ENCODE results near the gene RAP2C. TPM values are rescaled to one million over a fixed set of nuclear protein-coding genes. Genes with fewer than 3 reads are reported as not detected.

Gene RAP2C
- polyA plus RNA-seq, 1 donor (not counting 4 experiments of a cell fraction or from before 2014, with no cell fraction given): 15.1 TPM

DNA sequence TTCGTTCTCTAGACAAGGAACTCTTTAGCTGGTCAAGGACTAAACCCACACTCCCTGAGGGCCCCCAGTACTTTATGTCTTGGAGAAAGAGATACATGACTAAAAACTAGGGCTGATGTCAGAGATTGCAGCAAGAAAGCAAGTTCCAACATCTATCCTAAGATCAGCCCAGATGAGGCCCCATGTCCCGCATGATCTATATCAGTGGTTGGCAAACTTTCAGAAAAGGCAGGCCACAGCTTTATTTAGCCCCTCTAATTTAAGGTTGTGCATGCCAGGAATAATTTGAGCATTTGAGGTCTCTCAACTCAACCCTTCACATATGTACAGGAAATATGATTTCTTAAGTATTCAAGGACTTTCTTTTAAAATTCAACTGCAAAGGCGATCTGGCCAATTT lies 47.4 kb downstream of the RAP2C start:
- dilution Hi-C loops (cut with MboI; ENCODE audit: extremely low pct_ligation_motif_present, low sequenced_read_pairs): no loop called here
- TF ChIP-seq, protein P1, sequence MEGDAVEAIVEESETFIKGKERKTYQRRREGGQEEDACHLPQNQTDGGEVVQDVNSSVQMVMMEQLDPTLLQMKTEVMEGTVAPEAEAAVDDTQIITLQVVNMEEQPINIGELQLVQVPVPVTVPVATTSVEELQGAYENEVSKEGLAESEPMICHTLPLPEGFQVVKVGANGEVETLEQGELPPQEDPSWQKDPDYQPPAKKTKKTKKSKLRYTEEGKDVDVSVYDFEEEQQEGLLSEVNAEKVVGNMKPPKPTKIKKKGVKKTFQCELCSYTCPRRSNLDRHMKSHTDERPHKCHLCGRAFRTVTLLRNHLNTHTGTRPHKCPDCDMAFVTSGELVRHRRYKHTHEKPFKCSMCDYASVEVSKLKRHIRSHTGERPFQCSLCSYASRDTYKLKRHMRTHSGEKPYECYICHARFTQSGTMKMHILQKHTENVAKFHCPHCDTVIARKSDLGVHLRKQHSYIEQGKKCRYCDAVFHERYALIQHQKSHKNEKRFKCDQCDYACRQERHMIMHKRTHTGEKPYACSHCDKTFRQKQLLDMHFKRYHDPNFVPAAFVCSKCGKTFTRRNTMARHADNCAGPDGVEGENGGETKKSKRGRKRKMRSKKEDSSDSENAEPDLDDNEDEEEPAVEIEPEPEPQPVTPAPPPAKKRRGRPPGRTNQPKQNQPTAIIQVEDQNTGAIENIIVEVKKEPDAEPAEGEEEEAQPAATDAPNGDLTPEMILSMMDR (optimal IDR thresholded peaks at IDR 0.05 in 1 of 3, IDR thresholded peaks at IDR 0.05 in 1 of 3, conservative IDR thresholded peaks at IDR 0.05 in 1 of 3; ENCODE audit: extremely low read depth in 1 of 3, insufficient read depth in 2 of 3, low read length in 3 of 3): no peak
- TF ChIP-seq EZH2 (IDR thresholded peaks at IDR 0.05; ENCODE audit: low read length): no peak
- Histone ChIP-seq H3K79me2 (ENCODE audit: control insufficient read depth, insufficient read depth, low read length) (no peaks in the 10 kb centered on the region), H3K4me3 (ENCODE audit: control insufficient read depth in 2 of 3, extremely low read depth in 1 of 3, insufficient read depth in 2 of 3, low read depth in 1 of 3, low read length in 3 of 3) (no peak overlapping the region), H3K9me3 (ENCODE audit: control insufficient read depth, low read depth, low read length) (no peaks in the 10 kb centered on the region), H3K27ac (ENCODE audit: control insufficient read depth, insufficient read depth, low read length) (no peak overlapping the region), H3K4me2 (ENCODE audit: control insufficient read depth, extremely low read depth, insufficient read depth, low read depth, low read length) (no peak overlapping the region), H3K27me3 (ENCODE audit: control insufficient read depth, extremely low read depth, insufficient read depth, low read length) (no peaks in the 10 kb centered on the region), H3K36me3 (ENCODE audit: control insufficient read depth in 2 of 2, extremely low read depth in 1 of 2, insufficient read depth in 2 of 2, low read length in 2 of 2) (no peaks in the 10 kb centered on the region), H3K9ac (ENCODE audit: control insufficient read depth, extremely low read depth, insufficient read depth, low read length) (no peak overlapping the region), H4K20me1 (ENCODE audit: control insufficient read depth, extremely low read depth, insufficient read depth, low read length) (no peaks in the 10 kb centered on the region), H2AFZ (ENCODE audit: control insufficient read depth, low read length) (no peak overlapping the region), H3K4me1 (ENCODE audit: control insufficient read depth, extremely low read depth, insufficient read depth, low read length) (no peaks in the 10 kb centered on the region), H3K9me1 (ENCODE audit: control insufficient read depth, extremely low read depth, insufficient read depth, low read length) (no peaks in the 10 kb centered on the region)
- DNase-seq (ENCODE audit: low read depth, low spot score): no peak
- FAIRE-seq: no peak

DNA sequence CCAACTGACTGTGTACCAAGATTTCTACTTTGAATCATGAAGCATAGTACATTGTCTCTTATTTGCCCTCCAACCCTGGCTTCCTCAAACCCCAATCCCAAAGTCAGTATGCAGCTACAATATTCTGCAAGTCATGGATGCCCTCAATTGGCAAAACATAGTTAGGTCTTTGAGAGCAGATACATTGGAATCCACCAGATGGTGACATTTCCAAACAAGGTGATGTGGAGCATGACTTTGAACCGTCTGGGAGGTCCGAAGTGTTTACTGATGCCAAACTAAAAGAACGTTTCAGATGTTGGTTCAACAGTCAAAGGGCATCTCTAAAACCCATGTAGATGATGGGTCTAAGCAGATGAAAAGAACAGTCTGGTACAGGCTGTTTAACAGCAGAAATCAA lies 47.8 kb downstream of the RAP2C start:
- Histone ChIP-seq H3K27ac (ENCODE audit: control insufficient read depth, insufficient read depth, low read length) (no peak overlapping the region), H3K4me3 (ENCODE audit: control insufficient read depth in 2 of 3, extremely low read depth in 1 of 3, insufficient read depth in 2 of 3, low read depth in 1 of 3, low read length in 3 of 3) (no peak overlapping the region), H3K27me3 (ENCODE audit: control insufficient read depth, extremely low read depth, insufficient read depth, low read length) (no peaks in the 10 kb centered on the region), H2AFZ (ENCODE audit: control insufficient read depth, low read length) (no peak overlapping the region), H3K9me1 (ENCODE audit: control insufficient read depth, extremely low read depth, insufficient read depth, low read length) (no peaks in the 10 kb centered on the region), H3K36me3 (ENCODE audit: control insufficient read depth in 2 of 2, extremely low read depth in 1 of 2, insufficient read depth in 2 of 2, low read length in 2 of 2) (no peaks in the 10 kb centered on the region), H3K9me3 (ENCODE audit: control insufficient read depth, low read depth, low read length) (no peaks in the 10 kb centered on the region), H3K79me2 (ENCODE audit: control insufficient read depth, insufficient read depth, low read length) (no peaks in the 10 kb centered on the region), H3K9ac (ENCODE audit: control insufficient read depth, extremely low read depth, insufficient read depth, low read length) (no peak overlapping the region), H3K4me1 (ENCODE audit: control insufficient read depth, extremely low read depth, insufficient read depth, low read length) (no peaks in the 10 kb centered on the region), H4K20me1 (ENCODE audit: control insufficient read depth, extremely low read depth, insufficient read depth, low read length) (no peaks in the 10 kb centered on the region), H3K4me2 (ENCODE audit: control insufficient read depth, extremely low read depth, insufficient read depth, low read depth, low read length) (no peak overlapping the region)
- DNase-seq (ENCODE audit: low read depth, low spot score) (no peak), FAIRE-seq (no peak)
- TF ChIP-seq, protein P1 (optimal IDR thresholded peaks at IDR 0.05 in 1 of 3, IDR thresholded peaks at IDR 0.05 in 1 of 3, conservative IDR thresholded peaks at IDR 0.05 in 1 of 3; ENCODE audit: extremely low read depth in 1 of 3, insufficient read depth in 2 of 3, low read length in 3 of 3): no peak
- dilution Hi-C loops (cut with MboI; ENCODE audit: extremely low pct_ligation_motif_present, low sequenced_read_pairs): no loop called here
